Neuronal stem cell (in vitro differentiated cells): ENCODE data around the gene CEND1.

Experiments
- DNase-seq: peaks from one replicate; pipeline ENCODE4 v3.0.0-alpha.2; 2013; ENCODE audit warnings: low spot score
- H2AFZ ChIP-seq: one replicate; pipeline ENCODE4 v1.6.1; 2013; ENCODE audit warnings: mild to moderate bottlenecking, low read length, inconsistent platforms
- H2AK5ac ChIP-seq: 2 replicates; pipeline ENCODE4 v1.6.1; 2013; ENCODE audit warnings: low read depth, mild to moderate bottlenecking, inconsistent platforms, low read length, moderate library complexity, mixed read lengths
- H2BK120ac ChIP-seq: 2 replicates; pipeline ENCODE4 v1.6.1; 2013; ENCODE audit warnings: low read depth, mild to moderate bottlenecking, inconsistent platforms, low read length, moderate library complexity, mixed read lengths
- H2BK12ac ChIP-seq: one replicate; pipeline ENCODE4 v1.6.1; 2013; ENCODE audit warnings: low read length, inconsistent platforms
- H2BK15ac ChIP-seq: 2 replicates; pipeline ENCODE4 v1.6.1; 2013; ENCODE audit warnings: mild to moderate bottlenecking, low read length, inconsistent platforms, mixed read lengths
- H2BK5ac ChIP-seq: one replicate; pipeline ENCODE4 v1.6.1; 2013; ENCODE audit warnings: inconsistent platforms, mild to moderate bottlenecking, low read length, moderate library complexity
- H3K14ac ChIP-seq: one replicate; pipeline ENCODE4 v1.6.1; 2013; ENCODE audit warnings: low read length, inconsistent platforms
- H3K18ac ChIP-seq: 2 replicates; pipeline ENCODE4 v1.6.1; 2013; ENCODE audit warnings: low read length, inconsistent platforms
- H3K23ac ChIP-seq: 2 replicates; pipeline ENCODE4 v1.6.1; 2013; ENCODE audit warnings: low read depth, mild to moderate bottlenecking, mixed read lengths, low read length, inconsistent platforms; ENCODE audit not compliant: poor library complexity
- H3K27ac ChIP-seq: replicated peaks from 3 replicates; pipeline ENCODE4 v1.5.1; 2013; ENCODE audit warnings: low read length, inconsistent platforms
- H3K27me3 ChIP-seq, 3 experiments: 2 replicates each; pipeline ENCODE4 v1.6.1; 2013; ENCODE audit warnings: low read length in 3 of 3, mild to moderate bottlenecking in 2 of 3, inconsistent platforms in 1 of 3, low read depth in 1 of 3, mixed read lengths in 1 of 3, moderate library complexity in 1 of 3; ENCODE audit not compliant: control insufficient read depth in 3 of 3, insufficient read depth in 3 of 3
- H3K36me3 ChIP-seq, 2 donors: replicated peaks in 1 of 2; 2 replicates each; pipeline ENCODE4 v1.6.1; 2013; ENCODE audit warnings: low read length in 2 of 2; ENCODE audit not compliant: control insufficient read depth in 2 of 2, insufficient read depth in 2 of 2
- H3K4ac ChIP-seq: 2 replicates; pipeline ENCODE4 v1.6.1; 2013; ENCODE audit warnings: inconsistent platforms, mild to moderate bottlenecking, low read length, moderate library complexity
- H3K4me1 ChIP-seq, 2 donors: 1 replicate in 1 of 2; 2 replicates in 1 of 2; pipeline ENCODE4 v1.6.1; 2013; ENCODE audit warnings: low read length in 2 of 2, low read depth in 1 of 2; ENCODE audit not compliant: control insufficient read depth in 2 of 2, insufficient read depth in 1 of 2
- H3K4me2 ChIP-seq: one replicate; pipeline ENCODE4 v1.6.1; 2013; ENCODE audit warnings: mild to moderate bottlenecking, low read length, inconsistent platforms; ENCODE audit not compliant: insufficient read depth, poor library complexity, severe bottlenecking
- H3K4me3 ChIP-seq, 2 donors: 2 replicates each; pipeline ENCODE4 v1.5.1; 2013; ENCODE audit warnings: low read length in 2 of 2, mild to moderate bottlenecking in 2 of 2, inconsistent platforms in 1 of 2, moderate library complexity in 1 of 2
- H3K79me1 ChIP-seq: one replicate; pipeline ENCODE4 v1.6.1; 2013; ENCODE audit warnings: low read depth, mild to moderate bottlenecking, inconsistent platforms, low read length, moderate library complexity
- H3K9ac ChIP-seq: one replicate; pipeline ENCODE4 v1.6.1; 2013; ENCODE audit warnings: mild to moderate bottlenecking, low read depth, low read length, inconsistent platforms; ENCODE audit not compliant: poor library complexity
- H3K9me3 ChIP-seq, 2 donors: replicated peaks in 1 of 2; 2 replicates each; pipeline versions ENCODE3 to v1.6.1; 2013; ENCODE audit warnings: low read length in 2 of 2, mild to moderate bottlenecking in 2 of 2, inconsistent platforms in 1 of 2, low read depth in 1 of 2, mixed read lengths in 1 of 2, moderate library complexity in 1 of 2; ENCODE audit not compliant: control insufficient read depth in 2 of 2, insufficient read depth in 1 of 2
- H4K8ac ChIP-seq: one replicate; pipeline ENCODE4 v1.6.1; 2013; ENCODE audit warnings: low read depth, mild to moderate bottlenecking, inconsistent platforms, low read length, moderate library complexity
- H4K91ac ChIP-seq: one replicate; pipeline ENCODE4 v1.6.1; 2013; ENCODE audit warnings: low read length, low read depth, mild to moderate bottlenecking, inconsistent platforms; ENCODE audit not compliant: poor library complexity
- WGBS, 2 donors: extraction: QIAGEN DNeasy Blood & Tissue Kit; methylation state at CpG; one replicate each; pipeline ENCODE4 v1.1.7; 2013; ENCODE audit warnings: missing lambda C conversion rate in 2 of 2, mixed read lengths in 1 of 2; ENCODE audit not compliant: insufficient read length in 2 of 2, insufficient replicate concordance in 1 of 2; ENCODE audit errors: extremely low coverage in 2 of 2; 5-methylcytosine and 5-hydroxymethylcytosine counted together

Gene CEND1

DNA sequence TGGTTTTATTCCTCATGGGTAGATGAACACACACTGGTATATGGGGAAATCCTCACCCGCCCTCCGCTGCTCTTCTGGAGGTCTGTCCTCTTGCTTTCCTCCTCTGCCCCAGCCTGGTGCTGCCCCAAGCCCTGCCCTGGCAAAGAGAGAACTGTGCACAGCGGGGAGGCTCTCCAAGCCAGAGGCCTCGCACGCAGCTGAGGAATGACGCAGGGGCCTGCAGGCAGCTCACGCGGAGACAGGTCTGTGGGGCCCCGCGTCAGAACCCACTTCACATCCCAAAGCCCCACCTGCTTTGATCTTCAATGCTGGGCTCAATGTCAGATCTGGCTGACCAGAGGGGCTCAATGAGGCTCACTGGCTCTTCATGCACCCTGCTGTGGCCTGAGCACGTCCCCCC is 22.7 kb downstream of the CEND1 start:
- Histone ChIP-seq H3K4me3 (no peak overlapping the region), H2BK5ac (no peak overlapping the region), H4K91ac (no peak overlapping the region), H2BK12ac (no peak overlapping the region), H3K36me3 (peaks cover 38 to 81% of the 10 kb centered on the region in 2 donors), H4K8ac (no peak overlapping the region), H3K9me3 (no peaks in the 10 kb centered on the region), H3K23ac (no peak overlapping the region), H3K27ac (no peak overlapping the region), H3K4ac (no peak overlapping the region), H3K14ac (no peak overlapping the region), H3K27me3 (no peaks in the 10 kb centered on the region), H2AFZ (no peak overlapping the region), H2BK120ac (no peak overlapping the region), H3K9ac (no peak overlapping the region), H3K4me1 (peaks cover 0 to 2% of the 10 kb centered on the region in 2 donors), H3K18ac (no peak overlapping the region), H3K79me1 (peaks cover 8% of the 10 kb centered on the region), H2BK15ac (no peak overlapping the region), H2AK5ac (no peak overlapping the region), H3K4me2 (no peak overlapping the region)
- no peak for DNase-seq
- no CpG with 5 or more reads among the region's 11 CpGs for WGBS, 2 donors

DNA sequence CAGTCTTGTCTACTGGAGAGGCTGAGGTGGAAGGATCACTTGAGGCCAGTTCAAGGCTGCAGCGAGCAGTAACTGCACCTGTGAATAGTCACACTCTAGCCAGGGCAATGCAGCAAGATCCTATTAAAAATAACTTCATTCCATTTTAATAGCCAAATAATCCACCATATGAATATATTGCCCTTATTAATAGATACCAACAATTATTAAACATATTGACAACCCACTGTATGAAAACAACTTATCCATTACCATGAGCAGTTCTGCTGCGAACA is 23.0 kb downstream of the CEND1 start:
- H3K4me2 ChIP-seq: no peak overlapping the region
- no peak overlapping the region for H4K91ac ChIP-seq
- no peak overlapping the region for H2BK15ac ChIP-seq
- no peak overlapping the region for H3K4ac ChIP-seq
- no peak overlapping the region for H2BK12ac ChIP-seq
- no peak overlapping the region for H3K23ac ChIP-seq
- no peak overlapping the region for H3K27ac ChIP-seq
- H3K18ac ChIP-seq: no peak overlapping the region
- no peaks in the 10 kb centered on the region for H3K27me3 ChIP-seq
- H3K14ac ChIP-seq: no peak overlapping the region
- H3K4me3 ChIP-seq: no peak overlapping the region
- no CpG with 5 or more reads among the region's 2 CpGs for WGBS, 2 donors
- H3K9ac ChIP-seq: no peak overlapping the region
- no peak for DNase-seq
- no peak overlapping the region for H2BK5ac ChIP-seq
- no peak overlapping the region for H2AK5ac ChIP-seq
- peaks cover 0 to 1% of the 10 kb centered on the region in 2 donors for H3K4me1 ChIP-seq
- H3K79me1 ChIP-seq: peaks cover 7% of the 10 kb centered on the region
- H3K36me3 ChIP-seq: peaks cover 39 to 79% of the 10 kb centered on the region in 2 donors
- no peak overlapping the region for H4K8ac ChIP-seq
- H2BK120ac ChIP-seq: no peak overlapping the region
- no peaks in the 10 kb centered on the region for H3K9me3 ChIP-seq
- H2AFZ ChIP-seq: no peak overlapping the region

GRCh38 chr11:766106-766935 is 23.6 kb downstream of the CEND1 start:
- no peak overlapping the region for H2AFZ ChIP-seq
- H3K79me1 ChIP-seq: peaks cover 4% of the 10 kb centered on the region
- H3K23ac ChIP-seq: peak overlapping the region; percentile 39
- no peak overlapping the region for H2AK5ac ChIP-seq
- H4K91ac ChIP-seq: no peak overlapping the region
- no peak overlapping the region for H3K14ac ChIP-seq
- H2BK120ac ChIP-seq: no peak overlapping the region
- peaks cover 42 to 79% of the 10 kb centered on the region in 2 donors for H3K36me3 ChIP-seq
- H2BK5ac ChIP-seq: no peak overlapping the region
- no peak overlapping the region for H2BK15ac ChIP-seq
- no peak overlapping the region for H3K27ac ChIP-seq
- no peaks in the 10 kb centered on the region for H3K9me3 ChIP-seq
- no peak overlapping the region for H2BK12ac ChIP-seq
- no peaks in the 10 kb centered on the region for H3K27me3 ChIP-seq
- no peak overlapping the region for H4K8ac ChIP-seq
- WGBS, 2 donors: no CpG with 5 or more reads among the region's 11 CpGs
- H3K18ac ChIP-seq: no peak overlapping the region
- H3K9ac ChIP-seq: no peak overlapping the region
- H3K4ac ChIP-seq: no peak overlapping the region
- H3K4me3 ChIP-seq: peak overlapping the region in 1 of 2 donors; percentile 38
- H3K4me2 ChIP-seq: no peak overlapping the region
- H3K4me1 ChIP-seq: no peaks in the 10 kb centered on the region
- DNase-seq: no peak

DNA sequence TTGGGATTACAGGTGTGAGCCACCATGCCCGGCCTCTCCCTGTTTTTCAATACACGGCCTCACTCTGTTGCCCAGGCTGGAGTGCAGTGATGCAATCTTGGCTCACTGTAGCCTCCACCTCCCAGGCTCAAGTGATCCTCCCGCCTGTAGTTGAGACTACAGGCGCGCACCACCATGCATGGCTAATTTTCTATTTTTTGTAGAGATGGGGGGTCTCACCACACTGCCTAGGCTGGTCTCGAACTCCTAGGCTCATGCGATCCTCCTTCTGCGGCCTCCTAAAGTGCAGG is 24.1 kb downstream of the CEND1 start:
- Histone ChIP-seq H4K8ac (no peak overlapping the region), H3K9me3 (no peaks in the 10 kb centered on the region), H3K14ac (no peak overlapping the region), H2AFZ (no peak overlapping the region), H4K91ac (no peak overlapping the region), H2AK5ac (no peak overlapping the region), H2BK120ac (no peak overlapping the region), H3K9ac (no peak overlapping the region), H3K4ac (no peak overlapping the region), H3K79me1 (peaks cover 2% of the 10 kb centered on the region), H3K4me3 (no peak overlapping the region), H2BK5ac (no peak overlapping the region), H3K27me3 (no peaks in the 10 kb centered on the region), H3K23ac (peak overlapping the region; percentile 39), H2BK15ac (no peak overlapping the region), H3K4me2 (no peak overlapping the region), H2BK12ac (no peak overlapping the region), H3K18ac (no peak overlapping the region), H3K36me3 (peaks cover 39 to 79% of the 10 kb centered on the region in 2 donors), H3K27ac (no peak overlapping the region), H3K4me1 (no peaks in the 10 kb centered on the region)
- no CpG with 5 or more reads among the region's 8 CpGs for whole genome bisulfite sequencing, 2 donors
- no peak for DNase-seq
